GM23248 (cell line): ENCODE data around the gene NDUFV2. TPM values are rescaled to one million over a fixed set of nuclear protein-coding genes. Genes with fewer than 3 reads are reported as not detected.

ENCODE experiments used
- DNase-seq: peaks from one replicate; pipeline ENCODE4 v3.0.0-alpha.2; 2015
- H2AFZ ChIP-seq: fragments of 200-600 bp; sonication (generic); 2 replicates; pipeline ENCODE4 v1.6.1; 2016; ENCODE audit warnings: antibody characterized with exemption
- H3F3A ChIP-seq: fragments of 200-600 bp; sonication (generic); 2 replicates; pipeline ENCODE4 v1.6.1; 2016; ENCODE audit warnings: mild to moderate bottlenecking, antibody characterized with exemption, mixed run types; ENCODE audit not compliant: insufficient read depth
- H3K27ac ChIP-seq: fragments of 200-600 bp; sonication (generic); 2 replicates; pipeline ENCODE4 v1.5.1; 2016; ENCODE audit warnings: mild to moderate bottlenecking
- H3K27me3 ChIP-seq: fragments of 200-600 bp; sonication (generic); replicated peaks from 2 replicates; pipeline ENCODE4 v1.6.1; 2016; ENCODE audit warnings: mild to moderate bottlenecking; ENCODE audit not compliant: insufficient read depth
- H3K36me3 ChIP-seq: fragments of 200-600 bp; sonication (generic); 2 replicates; pipeline ENCODE4 v1.6.1; 2016; ENCODE audit warnings: low read depth, mild to moderate bottlenecking
- H3K4me1 ChIP-seq: fragments of 200-600 bp; sonication (generic); 2 replicates; pipeline ENCODE4 v1.6.1; 2016; ENCODE audit warnings: mild to moderate bottlenecking; ENCODE audit not compliant: insufficient read depth
- H3K4me2 ChIP-seq: fragments of 200-600 bp; sonication (generic); one replicate; pipeline ENCODE4 v1.6.1; 2016; ENCODE audit warnings: mild to moderate bottlenecking; ENCODE audit not compliant: unreplicated experiment
- H3K4me3 ChIP-seq: fragments of 200-600 bp; sonication (generic); 2 replicates; pipeline ENCODE4 v1.5.1; 2016; ENCODE audit warnings: mild to moderate bottlenecking
- H3K79me2 ChIP-seq: fragments of 200-600 bp; sonication (generic); 2 replicates; pipeline ENCODE4 v1.6.1; 2016; ENCODE audit warnings: mild to moderate bottlenecking; ENCODE audit not compliant: insufficient read depth
- H3K9ac ChIP-seq: fragments of 200-600 bp; sonication (generic); 2 replicates; pipeline ENCODE4 v1.6.1; 2016; ENCODE audit warnings: mild to moderate bottlenecking
- H3K9me2 ChIP-seq: fragments of 200-600 bp; sonication (generic); 2 replicates; pipeline ENCODE4 v1.6.1; 2016; ENCODE audit warnings: mixed run types, mild to moderate bottlenecking, moderate library complexity; ENCODE audit not compliant: insufficient read depth
- H3K9me3 ChIP-seq: fragments of 200-600 bp; sonication (generic); one replicate; pipeline ENCODE4 v1.6.1; 2017; ENCODE audit warnings: low read depth
- H4K20me1 ChIP-seq: fragments of 200-600 bp; sonication (generic); 2 replicates; pipeline ENCODE4 v1.6.0; 2016; ENCODE audit not compliant: insufficient read depth
- EZH2 ChIP-seq: fragments of 200-600 bp; sonication (generic); IDR thresholded peaks from 2 replicates; pipeline ENCODE4 v1.6.1; 2018; ENCODE audit warnings: antibody characterized with exemption, mild to moderate bottlenecking; ENCODE audit not compliant: insufficient read depth, poor library complexity, severe bottlenecking
- EZH2phosphoT487 ChIP-seq: fragments of 200-600 bp; sonication (generic); IDR thresholded peaks from 2 replicates; pipeline ENCODE4 v1.6.1; 2018; ENCODE audit warnings: antibody characterized with exemption, moderate library complexity, mild to moderate bottlenecking, low read depth; ENCODE audit not compliant: insufficient read depth
- WGBS, 2 experiments: methylation state at CpG; one replicate each; pipeline ENCODE4 v1.1.6; 2015 to 2017; ENCODE audit warnings: low lambda C conversion rate in 2 of 2, low coverage in 1 of 2; ENCODE audit errors: missing lambda C conversion rate in 2 of 2; 5-methylcytosine and 5-hydroxymethylcytosine counted together
- in situ Hi-C: fragments of 300-500 bp; cut with MboI; formaldehyde crosslinking; loops from 2 replicates; pipeline ENCODE4 v1.15.0; 2020
- polyA plus RNA-seq: library from polyadenylated mRNA; unstranded; fragments of >200 nt; fragmentation: Nextera tagmentation; extraction: Ambion mirVana; gene quantifications from 2 replicates; pipeline ENCODE4 v1.2.1, GENCODE V29; 2016
- total RNA-seq: library from RNA; depleted of rRNA; stranded (reverse); fragments of >200 nt; shearing (Covaris generic); gene quantifications from 2 replicates; pipeline ENCODE4 v1.2.3, GENCODE V29; 2014

NDUFV2 gene
- total and polyA plus RNA-seq, 2 experiments from 2014 or later = 80.7 to 208 TPM

DNA sequence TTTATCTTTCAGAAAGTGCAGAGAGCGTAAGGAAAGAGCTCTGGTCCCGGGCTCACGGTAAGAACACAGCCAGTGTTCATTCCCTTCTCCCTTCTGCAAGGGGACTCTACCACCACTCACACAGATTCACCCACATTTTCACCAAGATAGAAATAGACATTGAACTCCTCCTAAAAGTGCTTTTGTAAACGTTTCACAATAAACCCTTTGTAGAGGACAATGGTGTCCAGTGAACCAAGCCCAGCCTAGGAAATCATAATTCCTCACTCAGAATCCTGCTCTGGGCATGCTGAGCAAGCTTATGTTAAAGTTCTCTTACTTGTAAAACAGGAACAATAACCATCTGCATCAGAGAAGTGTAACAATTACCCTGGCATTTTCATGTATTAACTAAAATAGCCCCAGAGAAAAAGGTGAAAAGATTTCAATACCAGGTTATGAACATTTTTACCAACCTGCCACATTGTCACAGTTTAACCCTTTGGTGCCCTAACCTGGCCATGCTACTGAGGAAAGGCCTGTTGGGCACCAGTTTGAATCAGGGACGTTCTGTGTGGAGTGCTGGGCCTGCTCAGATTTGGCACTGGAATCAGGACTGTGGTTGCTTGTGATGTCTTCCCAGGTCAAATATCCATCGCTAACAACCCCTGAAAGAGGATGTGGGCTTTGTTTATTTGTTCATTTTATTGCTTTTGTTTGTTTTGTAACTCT is 22.5 kb upstream of the NDUFV2 start:
- Histone ChIP-seq H2AFZ (0 out of 2 replicates have a peak overlapping the region, but pooled peaks have one; percentile 33), H3K9me2 (no peaks in the 10 kb centered on the region)
- in situ Hi-C loops = no loop called here

DNA sequence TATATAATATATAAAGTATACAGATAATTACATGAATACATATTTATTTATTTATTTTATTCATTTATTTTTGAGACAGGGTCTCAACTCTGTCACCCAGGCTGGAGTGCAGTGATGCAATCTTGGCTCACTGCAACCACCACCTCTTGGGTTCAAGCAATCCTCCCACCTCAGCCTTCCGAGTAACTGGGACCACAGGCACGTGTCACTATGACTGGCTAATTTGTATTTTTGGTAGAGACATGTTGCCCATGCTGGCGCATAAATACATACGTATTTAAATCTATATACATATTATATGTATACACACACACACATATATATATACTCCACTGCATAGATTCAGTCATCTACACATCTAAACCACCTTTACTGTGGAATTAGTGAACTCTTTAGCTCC is 20.6 kb upstream of the NDUFV2 start:
- Histone ChIP-seq H3K4me2 (no peak overlapping the region), H3K9ac (no peak overlapping the region), H3K27me3 (no peaks in the 10 kb centered on the region), H3K4me1 (no peaks in the 10 kb centered on the region), H4K20me1 (no peaks in the 10 kb centered on the region), H3K36me3 (no peaks in the 10 kb centered on the region), H3K79me2 (no peaks in the 10 kb centered on the region), H3K27ac (no peak overlapping the region), H3F3A (no peaks in the 10 kb centered on the region), H2AFZ (no peak overlapping the region), H3K9me3 (no peaks in the 10 kb centered on the region), H3K4me3 (no peak overlapping the region), H3K9me2 (no peaks in the 10 kb centered on the region)
- in situ Hi-C loops = no loop called here
- DNase-seq = no peak
- TF ChIP-seq EZH2 (no peak), EZH2phosphoT487 (no peak)
- 78 to 88% methylated on average over 4 of the region's 4 CpGs for WGBS, 2 experiments

More for the DNA sequence above, 22.5 kb upstream of the NDUFV2 start:
- no peak overlapping the region for H3K9ac ChIP-seq
- no peak for DNase-seq
- H3F3A ChIP-seq = no peaks in the 10 kb centered on the region
- no peak overlapping the region for H3K4me3 ChIP-seq
- H3K4me1 ChIP-seq = 0 out of 2 replicates have a peak, but pooled peaks cover 2% of the 10 kb centered on the region
- no peaks in the 10 kb centered on the region for H3K36me3 ChIP-seq
- no peaks in the 10 kb centered on the region for H4K20me1 ChIP-seq
- H3K27ac ChIP-seq = no peak overlapping the region
- no peak for TF ChIP-seq EZH2
- no peak for TF ChIP-seq EZH2phosphoT487
- no peak overlapping the region for H3K4me2 ChIP-seq
- no peaks in the 10 kb centered on the region for H3K9me3 ChIP-seq
- 65 to 69% methylated on average over 6 of the region's 6 CpGs for WGBS, 2 experiments
- no peaks in the 10 kb centered on the region for H3K27me3 ChIP-seq
- H3K79me2 ChIP-seq = no peaks in the 10 kb centered on the region

DNA sequence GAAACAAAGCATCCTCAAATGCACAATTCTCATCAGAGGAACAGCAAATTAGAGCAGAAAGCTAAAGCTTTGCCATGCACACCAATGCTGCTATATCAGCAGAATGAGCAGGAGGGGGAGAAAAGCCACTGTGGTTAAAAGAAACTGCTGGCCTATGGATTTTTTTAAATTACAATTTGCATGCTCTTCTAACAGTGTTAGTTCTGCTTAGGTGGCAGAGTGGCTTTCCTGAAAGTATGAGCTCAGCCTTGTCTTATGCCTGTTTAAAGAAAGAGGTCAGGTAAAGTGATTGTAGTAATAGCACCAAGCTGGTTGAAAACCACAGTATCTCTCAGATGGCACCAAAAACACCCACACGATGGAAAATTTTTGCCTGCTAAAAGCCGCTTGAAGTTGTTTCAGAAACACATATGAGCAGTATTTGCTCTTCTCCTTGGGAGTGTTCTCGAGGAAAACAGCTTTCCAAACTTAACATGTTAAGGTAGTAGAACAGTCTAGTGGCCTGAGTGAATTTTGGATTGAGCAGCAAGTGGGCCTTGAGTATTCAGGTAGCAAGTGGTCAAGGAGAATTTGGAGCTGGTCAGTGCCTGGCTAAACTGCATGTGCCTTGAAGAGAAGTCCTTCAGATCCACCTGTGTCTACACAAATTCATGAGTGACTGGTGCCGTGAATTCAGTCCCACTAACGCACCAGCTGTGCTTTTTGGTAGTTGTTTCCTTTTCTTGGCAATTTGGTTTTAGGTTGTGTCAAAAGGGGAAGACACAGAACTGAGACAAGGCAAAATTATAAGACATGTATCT is 19.6 kb upstream of the NDUFV2 start:
- H3K27ac ChIP-seq = no peak overlapping the region
- H3F3A ChIP-seq = no peaks in the 10 kb centered on the region
- no peaks in the 10 kb centered on the region for H3K27me3 ChIP-seq
- H3K9me2 ChIP-seq = no peaks in the 10 kb centered on the region
- no peak overlapping the region for H2AFZ ChIP-seq
- 86 to 88% methylated on average over 5 of the region's 5 CpGs for WGBS, 2 experiments
- no peak overlapping the region for H3K4me2 ChIP-seq
- no peaks in the 10 kb centered on the region for H3K9me3 ChIP-seq
- H3K36me3 ChIP-seq = no peaks in the 10 kb centered on the region
- H3K4me1 ChIP-seq = no peaks in the 10 kb centered on the region
- TF ChIP-seq EZH2 (no peak), EZH2phosphoT487 (no peak)
- no peak overlapping the region for H3K9ac ChIP-seq
- H3K4me3 ChIP-seq = no peak overlapping the region
- H3K79me2 ChIP-seq = no peaks in the 10 kb centered on the region
- no peak for DNase-seq
- in situ Hi-C loops = no loop called here
- no peaks in the 10 kb centered on the region for H4K20me1 ChIP-seq

DNA sequence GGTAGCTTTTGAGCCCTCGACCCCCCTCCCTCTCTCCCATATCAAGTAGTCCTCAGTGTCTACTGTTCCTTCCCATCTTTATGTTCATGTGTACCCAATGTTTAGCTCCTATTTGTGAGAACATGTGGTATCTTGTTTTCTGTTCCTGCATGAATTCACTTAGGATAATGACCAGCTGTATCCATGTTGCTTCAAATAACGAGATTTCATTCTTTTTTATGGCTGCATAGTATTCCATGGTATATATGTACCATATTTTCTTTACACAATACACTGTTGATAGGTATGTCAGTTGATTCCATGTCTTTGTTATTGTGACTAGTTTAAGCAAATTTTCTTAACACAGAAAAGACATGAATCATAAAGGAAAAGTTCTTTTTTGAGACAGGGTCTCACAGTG is 16.5 kb upstream of the NDUFV2 start:
- no peak for TF ChIP-seq EZH2phosphoT487
- no peak for TF ChIP-seq EZH2
- Histone ChIP-seq H3K4me2 (no peak overlapping the region), H3K9me3 (no peaks in the 10 kb centered on the region), H3K36me3 (no peaks in the 10 kb centered on the region), H3K4me3 (no peak overlapping the region), H4K20me1 (no peaks in the 10 kb centered on the region), H3K79me2 (no peaks in the 10 kb centered on the region), H3F3A (no peaks in the 10 kb centered on the region), H3K27me3 (no peaks in the 10 kb centered on the region), H3K9me2 (no peaks in the 10 kb centered on the region), H2AFZ (no peak overlapping the region), H3K4me1 (no peaks in the 10 kb centered on the region), H3K9ac (no peak overlapping the region), H3K27ac (no peak overlapping the region)
- DNase-seq = no peak
- in situ Hi-C loops = no loop called here
- WGBS, 2 experiments = 25 to 27% methylated on average over 2 of the region's 2 CpGs
